HG03139 (cell line): ENCODE results near the gene RILPL1.
"Not testable (repeated sequence)": the region's sequence is repeated elsewhere in the genome, so short reads cannot be mapped to it uniquely, and the experiment has no call there.

Experiments used
- ATAC-seq: cut with Tn5 transposase; IDR thresholded peaks from one replicate; pipeline ENCODE4 v1.9.1; 2021; ENCODE audit not compliant: unreplicated experiment

The RILPL1 gene

GRCh38 chr12:123531091-123531490, 2.4 kb downstream of the RILPL1 start:
- ATAC-seq: no peak

DNA sequence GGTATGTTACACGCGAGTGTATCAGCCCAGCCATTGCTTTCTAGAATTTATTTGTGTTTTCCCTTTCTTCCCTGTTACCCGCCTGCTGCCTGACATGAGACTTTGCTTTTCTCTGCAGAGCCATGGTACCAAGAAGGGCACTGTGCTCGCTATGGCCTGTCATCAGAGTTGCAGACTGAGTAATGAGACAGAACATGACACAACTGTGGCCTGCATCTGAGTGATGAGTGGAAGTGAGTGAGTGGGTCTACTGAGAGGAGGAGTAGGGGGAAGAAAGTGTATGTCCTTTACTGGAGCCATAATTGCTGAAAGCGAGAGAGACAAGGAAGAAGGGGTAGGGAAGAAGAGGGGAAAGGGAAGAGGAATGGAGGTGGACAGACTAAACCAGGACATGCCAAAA, 2.9 kb downstream of the RILPL1 start:
- ATAC-seq: no peak

- ATAC-seq: no peak
Measured at GRCh38 chr12:123529686-123530085, 3.8 kb downstream of the RILPL1 start.

DNA sequence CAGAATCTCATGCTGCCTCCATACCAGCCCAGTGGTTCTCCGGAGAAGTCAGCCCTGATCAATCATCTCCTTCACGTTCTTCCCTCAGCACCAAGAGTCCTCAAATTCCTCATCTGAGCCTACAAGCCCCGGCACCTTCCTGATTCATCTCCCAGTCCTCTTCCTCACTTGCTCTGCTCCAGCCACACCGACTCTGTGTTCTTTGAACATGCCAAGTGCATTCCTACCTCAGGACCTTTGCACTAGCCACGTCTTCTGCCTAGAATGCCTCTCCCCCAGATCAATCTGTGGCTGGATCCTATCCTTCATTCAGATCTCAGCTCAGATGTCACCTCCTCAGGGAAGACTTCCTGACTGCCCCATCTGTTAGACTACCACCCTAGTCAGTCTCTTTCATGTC, 4.7 kb downstream of the RILPL1 start:
- ATAC-seq: no peak

- no peak for ATAC-seq
Measured at GRCh38 chr12:123526542-123527080, 6.9 kb downstream of the RILPL1 start.

- no peak for ATAC-seq
Measured at GRCh38 chr12:123524378-123524777, 9.1 kb downstream of the RILPL1 start.

- ATAC-seq: no peak
Measured at GRCh38 chr12:123523518-123523917, 10.0 kb downstream of the RILPL1 start.

DNA sequence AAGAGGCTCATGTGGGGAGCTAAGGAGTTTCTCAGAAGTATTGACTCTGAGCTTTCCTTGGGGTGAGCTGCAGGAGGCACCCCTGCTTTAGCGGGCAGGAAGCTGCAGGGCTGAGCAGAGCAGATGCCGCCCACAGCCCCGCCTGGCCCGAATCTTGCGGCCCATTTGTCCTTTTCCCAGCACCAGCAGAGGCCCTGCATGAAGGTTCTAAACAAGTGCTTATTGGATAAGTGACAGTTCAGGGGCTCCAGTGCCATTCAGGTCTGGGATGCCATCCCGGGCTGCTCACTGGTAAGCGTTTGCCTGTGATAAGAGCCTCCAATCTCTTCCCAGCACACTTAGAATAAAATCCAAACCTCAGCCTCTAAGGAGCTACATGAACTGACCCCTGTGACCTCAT, 11.4 kb downstream of the RILPL1 start:
- ATAC-seq: no peak

GRCh38 chr12:123520567-123521474, 12.7 kb downstream of the RILPL1 start:
- no peak for ATAC-seq

DNA sequence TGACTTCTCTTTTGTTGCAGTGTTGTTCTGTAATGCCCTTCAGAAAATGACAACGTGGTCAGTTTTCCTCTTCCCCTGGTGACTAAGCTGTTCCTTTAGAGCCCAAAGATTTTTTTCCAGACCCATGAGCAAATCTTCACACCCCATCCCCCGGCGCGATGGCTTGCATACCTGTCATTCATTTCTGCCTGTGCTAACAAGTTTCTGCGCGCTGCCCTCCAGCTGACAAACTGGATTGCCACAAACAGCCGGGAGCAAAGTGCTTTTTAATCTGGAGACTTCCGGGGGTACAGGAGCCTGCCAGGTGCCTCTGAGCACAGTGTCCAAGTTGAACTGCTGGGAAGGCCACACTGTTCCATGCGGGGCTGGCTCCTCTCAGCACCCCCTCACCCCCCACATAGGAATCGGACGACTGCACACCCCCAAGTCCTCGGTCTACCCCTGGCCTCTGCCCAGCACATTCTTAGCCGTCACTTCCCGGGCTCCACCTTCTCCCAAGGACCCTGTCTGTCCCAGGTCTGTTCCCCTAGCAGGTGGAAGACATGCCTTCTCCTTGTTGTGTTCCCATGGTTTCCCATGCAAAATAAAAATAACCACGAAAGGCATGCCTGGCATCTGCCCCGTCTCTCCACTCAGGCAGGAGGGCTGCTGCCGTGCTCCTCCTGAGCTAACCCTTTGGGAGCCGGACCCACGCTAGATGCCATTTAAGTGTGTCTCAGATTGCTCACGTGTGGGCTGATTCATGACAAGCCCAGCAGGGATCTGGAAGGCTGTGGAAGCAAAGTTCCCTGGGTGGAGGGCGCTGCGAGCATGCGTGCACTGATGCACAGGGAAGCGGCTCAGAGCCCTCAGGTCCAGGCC, 14.1 kb downstream of the RILPL1 start:
- ATAC-seq: no peak

- no peak for ATAC-seq
Measured at GRCh38 chr12:123516216-123516780, 17.2 kb downstream of the RILPL1 start.

DNA sequence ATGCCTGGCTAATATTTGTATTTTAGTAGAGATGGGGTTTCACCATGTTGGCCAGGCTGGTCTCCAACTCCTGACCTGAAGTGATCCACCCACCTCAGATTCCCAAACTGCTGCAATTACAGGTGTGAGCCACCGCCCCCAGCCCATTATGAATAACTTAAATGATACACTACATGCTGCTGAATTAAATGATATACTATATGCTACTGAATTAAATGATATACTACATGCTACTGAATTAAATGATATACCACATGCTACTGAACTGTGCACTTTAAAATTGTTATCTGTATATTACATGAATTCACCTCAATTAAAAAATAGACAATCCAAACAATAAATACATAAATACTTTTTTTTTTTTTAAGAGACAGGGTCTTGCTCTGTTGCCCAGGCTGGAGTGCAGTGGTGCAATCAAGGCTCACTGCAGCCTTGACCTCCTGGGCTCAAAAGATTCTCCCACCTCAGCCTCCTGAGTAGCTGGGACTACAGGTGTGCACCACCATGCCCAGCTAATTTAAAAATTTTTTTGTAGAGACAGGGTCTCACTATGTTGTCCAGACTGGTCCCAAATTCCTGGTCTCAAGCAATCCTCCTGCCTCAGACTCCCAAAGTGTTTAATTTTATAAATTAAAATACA, 18.8 kb downstream of the RILPL1 start:
- ATAC-seq: not testable (repeated sequence)

- ATAC-seq: no peak
Measured at GRCh38 chr12:123513805-123514204, 19.7 kb downstream of the RILPL1 start.

- no peak for ATAC-seq
Measured at GRCh38 chr12:123512838-123513665, 20.5 kb downstream of the RILPL1 start.

GRCh38 chr12:123506843-123507236, 26.7 kb downstream of the RILPL1 start:
- no peak for ATAC-seq

GRCh38 chr12:123506059-123506842, 27.3 kb downstream of the RILPL1 start:
- ATAC-seq: no peak

GRCh38 chr12:123502163-123502704, 31.3 kb downstream of the RILPL1 start:
- no peak for ATAC-seq

GRCh38 chr12:123499332-123499731, 34.2 kb downstream of the RILPL1 start:
- ATAC-seq: no peak
